HL-60 (cell line): Measurements from ENCODE around the gene NAALADL2.

Source experiments
- DNase-seq, 2 experiments: peaks; one replicate each; pipeline ENCODE4 v3.0.0-alpha.2; 2010 to 2020; ENCODE audit warnings: low read depth in 1 of 2, low spot score in 1 of 2
- H3K27ac ChIP-seq: fragments of 250-450 bp; sonication (Bioruptor Pico); replicated peaks from 2 replicates; pipeline ENCODE4 v1.5.1; 2020; ENCODE audit warnings: mild to moderate bottlenecking, moderate library complexity
- H3K27me3 ChIP-seq: fragments of 250-450 bp; sonication (Bioruptor Pico); 2 replicates; pipeline ENCODE4 v1.5.1; 2021; ENCODE audit warnings: mild to moderate bottlenecking, moderate library complexity; ENCODE audit not compliant: insufficient read depth, poor library complexity, severe bottlenecking
- H3K4me3 ChIP-seq: replicated peaks from 2 replicates; pipeline ENCODE4 v1.5.1; 2011; ENCODE audit warnings: mild to moderate bottlenecking, control low read depth, low read length; ENCODE audit not compliant: insufficient read depth
- GABPA ChIP-seq: IDR thresholded peaks from 2 replicates; pipeline ENCODE4 v1.6.1; 2012; ENCODE audit warnings: low read depth
- POLR2AphosphoS5 ChIP-seq: IDR thresholded peaks from 2 replicates; pipeline ENCODE4 v1.6.1; 2012; ENCODE audit warnings: low read depth
- SPI1 ChIP-seq: IDR thresholded peaks from 2 replicates; pipeline ENCODE4 v1.6.1; 2012; ENCODE audit warnings: low read depth, mild to moderate bottlenecking, borderline replicate concordance
- TF ChIP-seq, protein P1 (sequence below): IDR thresholded peaks from one replicate; pipeline ENCODE4 v1.5.1; 2011; ENCODE audit warnings: low read length, control low read depth, inconsistent platforms; ENCODE audit not compliant: insufficient read depth
- TF ChIP-seq, protein P2 (sequence below): IDR thresholded peaks from 2 replicates; pipeline ENCODE4 v1.6.1; 2012; ENCODE audit warnings: low read depth; ENCODE audit not compliant: insufficient replicate concordance

Gene NAALADL2

DNA sequence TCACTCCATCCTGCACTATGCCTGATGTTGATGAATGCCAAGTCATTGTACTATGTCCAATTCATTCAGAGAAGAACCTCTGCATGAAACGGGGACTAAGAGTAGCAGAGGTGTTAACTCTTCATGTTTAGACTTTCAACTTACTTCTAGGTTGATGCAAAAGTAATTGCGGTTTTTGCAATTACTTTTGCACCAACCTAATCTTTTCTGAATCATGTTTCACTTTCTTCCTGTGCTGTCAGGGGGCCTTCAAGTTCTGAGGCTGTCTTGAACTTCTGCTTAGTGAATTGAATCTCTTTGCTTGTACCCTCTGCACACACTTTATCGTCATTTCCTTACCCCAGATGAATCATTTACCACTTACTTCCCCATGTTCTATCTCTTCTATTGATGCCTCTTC, 636.2 kb downstream of the NAALADL2 start:
- Histone ChIP-seq H3K4me3 (no peak overlapping the region), H3K27ac (no peak overlapping the region), H3K27me3 (no peaks in the 10 kb centered on the region)
- TF ChIP-seq SPI1 (no peak), POLR2AphosphoS5 (no peak), GABPA (no peak)
- TF ChIP-seq, protein P1, sequence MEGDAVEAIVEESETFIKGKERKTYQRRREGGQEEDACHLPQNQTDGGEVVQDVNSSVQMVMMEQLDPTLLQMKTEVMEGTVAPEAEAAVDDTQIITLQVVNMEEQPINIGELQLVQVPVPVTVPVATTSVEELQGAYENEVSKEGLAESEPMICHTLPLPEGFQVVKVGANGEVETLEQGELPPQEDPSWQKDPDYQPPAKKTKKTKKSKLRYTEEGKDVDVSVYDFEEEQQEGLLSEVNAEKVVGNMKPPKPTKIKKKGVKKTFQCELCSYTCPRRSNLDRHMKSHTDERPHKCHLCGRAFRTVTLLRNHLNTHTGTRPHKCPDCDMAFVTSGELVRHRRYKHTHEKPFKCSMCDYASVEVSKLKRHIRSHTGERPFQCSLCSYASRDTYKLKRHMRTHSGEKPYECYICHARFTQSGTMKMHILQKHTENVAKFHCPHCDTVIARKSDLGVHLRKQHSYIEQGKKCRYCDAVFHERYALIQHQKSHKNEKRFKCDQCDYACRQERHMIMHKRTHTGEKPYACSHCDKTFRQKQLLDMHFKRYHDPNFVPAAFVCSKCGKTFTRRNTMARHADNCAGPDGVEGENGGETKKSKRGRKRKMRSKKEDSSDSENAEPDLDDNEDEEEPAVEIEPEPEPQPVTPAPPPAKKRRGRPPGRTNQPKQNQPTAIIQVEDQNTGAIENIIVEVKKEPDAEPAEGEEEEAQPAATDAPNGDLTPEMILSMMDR, result no peak
- TF ChIP-seq, protein P2, sequence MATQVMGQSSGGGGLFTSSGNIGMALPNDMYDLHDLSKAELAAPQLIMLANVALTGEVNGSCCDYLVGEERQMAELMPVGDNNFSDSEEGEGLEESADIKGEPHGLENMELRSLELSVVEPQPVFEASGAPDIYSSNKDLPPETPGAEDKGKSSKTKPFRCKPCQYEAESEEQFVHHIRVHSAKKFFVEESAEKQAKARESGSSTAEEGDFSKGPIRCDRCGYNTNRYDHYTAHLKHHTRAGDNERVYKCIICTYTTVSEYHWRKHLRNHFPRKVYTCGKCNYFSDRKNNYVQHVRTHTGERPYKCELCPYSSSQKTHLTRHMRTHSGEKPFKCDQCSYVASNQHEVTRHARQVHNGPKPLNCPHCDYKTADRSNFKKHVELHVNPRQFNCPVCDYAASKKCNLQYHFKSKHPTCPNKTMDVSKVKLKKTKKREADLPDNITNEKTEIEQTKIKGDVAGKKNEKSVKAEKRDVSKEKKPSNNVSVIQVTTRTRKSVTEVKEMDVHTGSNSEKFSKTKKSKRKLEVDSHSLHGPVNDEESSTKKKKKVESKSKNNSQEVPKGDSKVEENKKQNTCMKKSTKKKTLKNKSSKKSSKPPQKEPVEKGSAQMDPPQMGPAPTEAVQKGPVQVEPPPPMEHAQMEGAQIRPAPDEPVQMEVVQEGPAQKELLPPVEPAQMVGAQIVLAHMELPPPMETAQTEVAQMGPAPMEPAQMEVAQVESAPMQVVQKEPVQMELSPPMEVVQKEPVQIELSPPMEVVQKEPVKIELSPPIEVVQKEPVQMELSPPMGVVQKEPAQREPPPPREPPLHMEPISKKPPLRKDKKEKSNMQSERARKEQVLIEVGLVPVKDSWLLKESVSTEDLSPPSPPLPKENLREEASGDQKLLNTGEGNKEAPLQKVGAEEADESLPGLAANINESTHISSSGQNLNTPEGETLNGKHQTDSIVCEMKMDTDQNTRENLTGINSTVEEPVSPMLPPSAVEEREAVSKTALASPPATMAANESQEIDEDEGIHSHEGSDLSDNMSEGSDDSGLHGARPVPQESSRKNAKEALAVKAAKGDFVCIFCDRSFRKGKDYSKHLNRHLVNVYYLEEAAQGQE, result no peak
- no peak for DNase-seq

DNA sequence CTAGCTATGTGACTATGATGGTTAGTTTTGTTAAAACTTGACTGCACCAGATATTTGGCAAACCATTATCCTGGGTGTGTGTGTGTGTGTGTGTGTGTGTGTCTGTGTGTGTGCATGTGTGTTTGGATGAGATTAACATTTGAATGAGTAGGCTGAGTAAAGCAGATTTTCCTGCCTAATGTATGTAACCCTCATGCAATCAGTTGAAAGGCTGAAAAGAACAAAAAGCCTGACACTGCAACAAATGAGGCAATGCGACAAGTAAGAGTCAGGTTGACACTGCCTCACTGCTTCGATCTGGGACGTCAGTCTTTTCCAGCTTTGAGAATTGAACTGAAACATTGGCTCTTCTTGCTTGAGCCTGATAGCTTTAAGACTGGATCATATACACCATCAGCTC, 643.0 kb downstream of the NAALADL2 start:
- DNase-seq, result no peak
- H3K27me3 ChIP-seq, result no peaks in the 10 kb centered on the region
- no peak overlapping the region for H3K27ac ChIP-seq
- TF ChIP-seq, protein P1, result no peak
- no peak for TF ChIP-seq POLR2AphosphoS5
- TF ChIP-seq SPI1, result no peak
- TF ChIP-seq GABPA, result no peak
- TF ChIP-seq, protein P2, result no peak
- no peak overlapping the region for H3K4me3 ChIP-seq

DNA sequence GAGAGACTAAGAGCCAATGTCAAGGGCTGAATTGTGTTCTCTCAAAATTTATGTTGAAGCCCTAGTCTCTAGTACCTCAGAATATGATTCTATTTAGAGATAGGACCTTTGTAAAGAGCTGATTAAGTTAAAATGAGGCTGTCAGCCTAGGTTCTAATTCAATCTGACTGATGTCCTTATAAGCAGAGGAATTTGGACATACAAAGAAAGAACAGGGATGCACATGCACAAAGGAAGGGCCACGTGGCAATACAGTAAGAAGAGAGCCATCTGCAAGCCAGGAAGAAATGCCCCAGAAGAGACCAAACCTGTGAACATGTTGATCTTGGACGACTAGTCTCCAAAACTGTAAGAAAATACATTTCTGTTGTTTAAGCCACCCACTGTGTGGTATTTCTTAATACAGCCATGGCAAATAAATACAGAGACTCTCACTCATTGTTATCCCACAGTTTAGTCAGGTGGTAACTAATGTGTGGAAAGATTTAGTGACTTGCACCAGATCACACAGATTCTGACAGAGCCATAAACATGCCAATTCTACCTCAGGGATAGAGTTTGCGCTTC, 652.2 kb downstream of the NAALADL2 start:
- no peaks in the 10 kb centered on the region for H3K27me3 ChIP-seq

More for the DNA sequence above, 652.2 kb downstream of the NAALADL2 start:
- DNase-seq, result no peak
- no peak overlapping the region for H3K4me3 ChIP-seq
- TF ChIP-seq, protein P2, result no peak
- TF ChIP-seq SPI1 (no peak), POLR2AphosphoS5 (no peak), GABPA (no peak)
- TF ChIP-seq, protein P1, result no peak
- no peak overlapping the region for H3K27ac ChIP-seq
